ENCODE data around the gene GGTLC2.

Gene GGTLC2

DNA sequence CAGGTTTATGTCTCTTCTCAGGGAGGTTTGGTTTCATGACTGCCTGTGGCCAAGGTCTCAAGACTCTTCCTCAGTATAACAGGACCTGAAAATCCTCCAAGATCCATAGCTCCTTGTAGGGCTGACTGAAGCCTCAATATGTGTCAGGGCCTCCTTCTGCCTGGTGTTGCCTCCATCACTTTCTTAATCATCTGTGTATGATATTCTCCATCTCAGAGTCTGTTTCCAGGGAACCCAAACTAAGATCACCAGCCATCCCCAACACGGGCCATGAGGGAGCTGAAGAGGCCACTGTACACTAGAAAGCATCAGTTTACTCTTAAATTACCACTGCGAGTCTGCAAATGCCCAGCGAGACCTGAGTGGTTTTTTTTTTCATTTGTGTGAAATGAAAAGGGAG is 17.7 kb downstream of the GGTLC2 start:
- H3K4me3 ChIP-seq (ENCODE audit: low read depth, low read length), result no peak overlapping the region
- no peak for DNase-seq (ENCODE audit: low read depth, low spot score)
- TF ChIP-seq, protein P1, sequence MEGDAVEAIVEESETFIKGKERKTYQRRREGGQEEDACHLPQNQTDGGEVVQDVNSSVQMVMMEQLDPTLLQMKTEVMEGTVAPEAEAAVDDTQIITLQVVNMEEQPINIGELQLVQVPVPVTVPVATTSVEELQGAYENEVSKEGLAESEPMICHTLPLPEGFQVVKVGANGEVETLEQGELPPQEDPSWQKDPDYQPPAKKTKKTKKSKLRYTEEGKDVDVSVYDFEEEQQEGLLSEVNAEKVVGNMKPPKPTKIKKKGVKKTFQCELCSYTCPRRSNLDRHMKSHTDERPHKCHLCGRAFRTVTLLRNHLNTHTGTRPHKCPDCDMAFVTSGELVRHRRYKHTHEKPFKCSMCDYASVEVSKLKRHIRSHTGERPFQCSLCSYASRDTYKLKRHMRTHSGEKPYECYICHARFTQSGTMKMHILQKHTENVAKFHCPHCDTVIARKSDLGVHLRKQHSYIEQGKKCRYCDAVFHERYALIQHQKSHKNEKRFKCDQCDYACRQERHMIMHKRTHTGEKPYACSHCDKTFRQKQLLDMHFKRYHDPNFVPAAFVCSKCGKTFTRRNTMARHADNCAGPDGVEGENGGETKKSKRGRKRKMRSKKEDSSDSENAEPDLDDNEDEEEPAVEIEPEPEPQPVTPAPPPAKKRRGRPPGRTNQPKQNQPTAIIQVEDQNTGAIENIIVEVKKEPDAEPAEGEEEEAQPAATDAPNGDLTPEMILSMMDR (IDR thresholded peaks at IDR 0.05; ENCODE audit: low read depth, low read length), result no peak
- in situ Hi-C loops (cut with HindIII; ENCODE audit: low sequenced_read_pairs), result no loop called here

DNA sequence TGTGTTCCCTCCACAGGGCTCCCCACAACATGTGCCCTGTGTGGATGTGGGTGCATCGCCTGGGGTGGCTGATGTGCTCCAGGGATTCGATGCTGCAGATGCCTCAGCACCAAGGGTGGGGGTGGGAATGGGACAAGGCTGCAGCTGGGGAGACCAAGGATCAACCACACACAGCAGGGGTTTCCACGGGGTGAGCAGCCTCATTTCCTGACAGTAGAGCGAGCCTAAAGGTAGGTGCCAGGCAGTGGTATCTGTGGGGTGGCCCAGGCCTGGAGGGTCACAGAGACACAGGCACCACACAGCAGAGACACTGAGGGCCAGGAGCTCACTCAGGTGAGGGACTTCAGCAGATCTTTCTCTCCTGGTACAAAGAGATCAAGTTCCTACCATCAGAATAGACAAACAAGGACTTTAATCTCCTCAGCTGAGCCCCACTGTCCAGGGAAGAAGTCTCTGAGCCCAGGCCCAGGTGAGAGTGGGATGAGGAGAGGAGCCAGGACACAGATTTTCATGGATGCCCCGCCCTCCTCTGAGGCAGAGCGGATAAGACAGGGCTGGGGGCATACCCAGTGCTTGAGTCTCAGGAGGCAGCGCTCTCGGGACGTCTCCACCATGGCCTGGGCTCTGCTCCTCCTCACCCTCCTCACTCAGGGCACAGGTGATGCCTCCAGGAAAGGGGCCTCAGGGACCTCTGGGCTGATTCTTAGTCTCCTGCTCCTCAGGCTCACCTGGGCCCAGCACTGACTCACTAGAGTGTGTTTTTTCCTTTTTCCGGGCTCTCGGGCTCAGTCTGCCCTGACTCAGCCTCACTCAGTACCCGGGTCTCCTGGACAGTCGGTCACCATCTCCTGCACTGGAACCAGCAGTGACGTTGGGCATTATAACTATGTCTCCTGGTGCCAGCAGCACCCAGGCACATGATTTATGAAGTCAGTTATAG is 19.7 kb downstream of the GGTLC2 start:
- in situ Hi-C loops (cut with HindIII; ENCODE audit: low sequenced_read_pairs), result no loop called here
- TF ChIP-seq, protein P1 (IDR thresholded peaks at IDR 0.05; ENCODE audit: low read depth, low read length), result no peak
- no peak for DNase-seq (ENCODE audit: low read depth, low spot score)

DNA sequence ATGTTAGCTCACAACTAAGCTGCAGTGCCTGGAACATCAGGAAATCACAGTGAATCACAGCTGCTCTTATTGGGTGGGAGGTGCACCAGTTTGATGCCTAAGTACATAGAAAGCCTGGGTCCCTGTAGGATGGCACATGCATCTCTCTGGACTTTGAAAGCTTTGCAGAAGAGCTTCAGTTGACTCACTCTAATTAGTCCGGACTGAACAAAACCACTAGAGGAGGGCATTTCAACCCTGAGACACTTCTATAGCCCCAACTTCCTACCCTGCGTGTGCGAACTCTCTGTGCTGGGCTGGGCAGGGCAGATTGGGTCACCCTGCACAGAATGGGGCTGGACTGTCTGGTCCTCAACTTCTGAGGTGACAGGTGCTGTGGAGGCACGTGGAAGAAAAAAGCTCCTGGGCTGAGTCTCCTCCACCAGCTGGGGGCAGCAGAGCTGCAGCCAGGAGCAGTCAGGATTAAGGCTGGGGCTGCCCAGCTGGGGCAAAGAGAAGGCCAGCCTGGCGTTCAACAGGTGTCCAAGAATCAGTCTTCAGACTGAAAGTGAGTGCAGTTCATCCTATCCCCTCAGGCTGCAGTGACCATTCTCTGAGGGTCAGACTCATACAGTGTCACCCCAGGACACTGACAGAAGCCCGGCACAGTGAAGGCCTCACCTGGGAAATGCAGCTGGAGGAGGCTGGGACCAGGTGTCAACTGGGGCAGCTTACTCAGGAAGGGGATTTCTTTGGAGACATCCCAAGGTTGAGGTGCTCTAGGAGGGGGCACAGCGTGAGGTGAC is 22.1 kb downstream of the GGTLC2 start:
- TF ChIP-seq, protein P1 (IDR thresholded peaks at IDR 0.05; ENCODE audit: low read depth, low read length), result peak; percentile 72
- in situ Hi-C loops (cut with HindIII; ENCODE audit: low sequenced_read_pairs), result no loop called here
- H3K4me3 ChIP-seq (ENCODE audit: low read depth, low read length), result no peak overlapping the region
- DNase-seq (ENCODE audit: low read depth, low spot score), result peak; percentile 9

More for the DNA sequence above, 19.7 kb downstream of the GGTLC2 start:
- H3K4me3 ChIP-seq (ENCODE audit: low read depth, low read length), result no peak overlapping the region

DNA sequence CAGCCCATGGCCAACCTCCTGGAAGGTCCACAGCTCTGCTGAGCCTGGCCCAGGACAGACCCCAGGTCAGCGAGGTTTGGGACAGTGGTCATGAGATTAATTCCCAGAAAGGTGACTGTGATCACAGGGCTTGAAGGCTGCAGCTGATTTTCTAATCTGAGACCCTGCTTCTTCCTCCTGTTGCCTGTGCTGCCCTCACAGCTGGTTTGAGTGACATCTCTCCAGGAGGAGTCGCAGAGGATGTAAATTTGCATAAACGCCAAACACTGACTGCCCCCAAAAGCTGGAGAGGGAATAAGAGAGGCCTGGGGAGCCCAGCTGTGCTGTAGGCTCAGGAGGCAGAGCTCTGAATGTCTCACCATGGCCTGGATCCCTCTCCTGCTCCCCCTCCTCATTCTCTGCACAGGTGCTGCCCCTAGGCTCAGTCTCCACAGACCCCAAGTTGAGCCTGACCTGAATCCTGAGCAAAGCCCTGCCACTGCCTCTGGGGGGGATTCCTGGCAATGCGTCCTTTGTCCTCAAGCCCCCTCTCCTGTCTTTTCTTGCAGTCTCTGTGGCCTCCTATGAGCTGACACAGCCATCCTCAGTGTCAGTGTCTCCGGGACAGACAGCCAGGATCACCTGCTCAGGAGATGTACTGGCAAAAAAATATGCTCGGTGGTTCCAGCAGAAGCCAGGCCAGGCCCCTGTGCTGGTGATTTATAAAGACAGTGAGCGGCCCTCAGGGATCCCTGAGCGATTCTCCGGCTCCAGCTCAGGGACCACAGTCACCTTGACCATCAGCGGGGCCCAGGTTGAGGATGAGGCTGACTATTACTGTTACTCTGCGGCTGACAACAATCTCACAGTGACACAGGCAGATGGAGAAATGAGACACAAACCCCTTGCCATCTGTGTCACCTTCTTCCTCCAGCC is 23.8 kb downstream of the GGTLC2 start:
- DNase-seq (ENCODE audit: low read depth, low spot score), result no peak
- in situ Hi-C loops (cut with HindIII; ENCODE audit: low sequenced_read_pairs), result no loop called here
- TF ChIP-seq, protein P1 (IDR thresholded peaks at IDR 0.05; ENCODE audit: low read depth, low read length), result no peak

DNA sequence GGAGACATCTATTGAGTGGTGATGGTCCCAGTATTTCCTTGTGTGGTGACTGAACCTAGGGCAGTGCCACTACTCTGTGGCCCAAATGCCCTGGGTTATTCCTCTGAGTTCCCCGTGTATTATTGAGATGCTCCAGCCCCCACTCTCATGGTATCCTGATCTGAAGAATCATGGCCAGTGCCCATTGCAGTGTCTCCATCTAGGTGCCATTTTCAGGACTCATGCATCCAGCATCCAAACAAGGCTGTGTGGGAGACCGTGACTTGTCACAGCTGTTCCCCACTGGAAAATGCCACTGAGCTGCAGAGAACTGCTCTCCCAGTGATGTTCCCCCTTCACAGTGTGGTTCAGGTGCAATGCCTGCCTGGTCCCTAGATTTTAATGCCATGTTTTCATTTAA is 24.7 kb downstream of the GGTLC2 start:
- no peak overlapping the region for H3K4me3 ChIP-seq (ENCODE audit: low read depth, low read length)
- TF ChIP-seq, protein P1 (IDR thresholded peaks at IDR 0.05; ENCODE audit: low read depth, low read length), result no peak
- in situ Hi-C loops (cut with HindIII; ENCODE audit: low sequenced_read_pairs), result no loop called here
- DNase-seq (ENCODE audit: low read depth, low spot score), result no peak

More for the DNA sequence above, 23.8 kb downstream of the GGTLC2 start:
- no peak overlapping the region for H3K4me3 ChIP-seq (ENCODE audit: low read depth, low read length)

Measured in astrocyte of the spinal cord (primary cell).